ENCODE measurements around the gene TMEM94. TPM values are rescaled to one million over a fixed set of nuclear protein-coding genes. Genes with fewer than 3 reads are reported as not detected.

The TMEM94 gene
- total and polyA plus RNA-seq, 2 of the 13 experiments (the other 11 are each of a cell fraction or from before 2014, with no cell fraction given), result 32.6 to 134 TPM

GRCh38 chr17:75511610-75512575 lies 55.5 kb downstream of the TMEM94 start (continued):
- no peak for TF ChIP-seq CERS6 (CRISPR knock-in tag; IDR thresholded peaks at IDR 0.05)
- TF ChIP-seq AFF4 (CRISPR knock-in tag; IDR thresholded peaks at IDR 0.05), result no peak
- no peak for TF ChIP-seq ZSCAN12 (CRISPR knock-in tag; IDR thresholded peaks at IDR 0.05)
- no peak; the same call in 1 of the 2 replicates for TF ChIP-seq ZNF44 (CRISPR knock-in tag; IDR thresholded peaks at IDR 0.05)
- TF ChIP-seq ZFP82 (CRISPR knock-in tag; IDR thresholded peaks at IDR 0.05; ENCODE audit: borderline replicate concordance), result peak; percentile 58; the same call in 1 of the 2 replicates
- no peak for TF ChIP-seq ZNF367 (CRISPR knock-in tag; IDR thresholded peaks at IDR 0.05; ENCODE audit: borderline replicate concordance)
- no peak for TF ChIP-seq RFX3 (CRISPR knock-in tag; IDR thresholded peaks at IDR 0.05)
- 0 out of 2 replicates have a peak, but pooled peaks have one; percentile 23 for TF ChIP-seq KMT2A (CRISPR knock-in tag; IDR thresholded peaks at IDR 0.05)
- TF ChIP-seq SIX4 (CRISPR knock-in tag; IDR thresholded peaks at IDR 0.05), result peak; percentile 79
- peak; percentile 93 for TF ChIP-seq HDAC2 (CRISPR knock-in tag; IDR thresholded peaks at IDR 0.05)
- peak; percentile 78 for TF ChIP-seq MXD1 (CRISPR knock-in tag; IDR thresholded peaks at IDR 0.05)
- peak; percentile 94 for TF ChIP-seq ZNF431 (CRISPR knock-in tag; IDR thresholded peaks at IDR 0.05; ENCODE audit: borderline replicate concordance, low read depth)
- 0 out of 2 replicates have a peak, but pooled peaks have one; percentile 71 for TF ChIP-seq ZNF446 (CRISPR knock-in tag; IDR thresholded peaks at IDR 0.05)
- peak; percentile 60 for TF ChIP-seq ASH2L (IDR thresholded peaks at IDR 0.05; ENCODE audit: insufficient read length, low read depth, low read length)
- no peak for TF ChIP-seq DMTF1 (CRISPR knock-in tag; IDR thresholded peaks at IDR 0.05)
- no peak for TF ChIP-seq MYPOP (CRISPR knock-in tag; IDR thresholded peaks at IDR 0.05)
- TF ChIP-seq ZNF33A (CRISPR knock-in tag; IDR thresholded peaks at IDR 0.05; ENCODE audit: borderline replicate concordance), result no peak
- TF ChIP-seq CREB3 (CRISPR knock-in tag; IDR thresholded peaks at IDR 0.05), result no peak

All from HepG2 (cell line).